Measurements from ENCODE around the gene DLG2.

Gene DLG2

DNA sequence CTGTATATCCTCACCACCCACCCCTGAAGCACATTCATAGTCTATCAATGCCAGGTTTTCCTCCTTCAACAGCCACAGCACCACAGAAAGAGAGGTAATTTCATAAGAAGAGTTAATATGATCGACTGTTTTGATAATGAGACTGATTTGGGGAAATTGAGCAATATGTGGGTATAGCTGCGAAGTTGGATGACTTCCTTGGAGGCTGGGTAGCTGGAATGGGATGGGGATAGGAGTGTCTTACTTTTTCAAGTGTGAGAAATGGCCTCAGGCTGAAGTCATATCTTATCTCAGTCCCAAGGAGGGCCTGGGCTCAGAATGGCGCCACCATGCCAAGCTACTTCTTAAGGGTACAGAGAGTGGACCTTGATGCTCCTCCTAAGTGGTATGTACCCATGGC, 2153.4 kb downstream of the DLG2 start:
- no peak overlapping the region for H3K4me3 ChIP-seq (ENCODE audit: low read depth in 1 of 2, low read length in 1 of 2)
- H3K27ac ChIP-seq: no peak overlapping the region
- H3K9me3 ChIP-seq: no peaks in the 10 kb centered on the region
- no peaks in the 10 kb centered on the region for H3K4me1 ChIP-seq (ENCODE audit: control insufficient read depth in 1 of 2, insufficient read depth in 1 of 2, low read depth in 1 of 2, low read length in 1 of 2)
- H3K27me3 ChIP-seq: no peaks in the 10 kb centered on the region
- H3K36me3 ChIP-seq: no peaks in the 10 kb centered on the region
- TF ChIP-seq, protein P1, sequence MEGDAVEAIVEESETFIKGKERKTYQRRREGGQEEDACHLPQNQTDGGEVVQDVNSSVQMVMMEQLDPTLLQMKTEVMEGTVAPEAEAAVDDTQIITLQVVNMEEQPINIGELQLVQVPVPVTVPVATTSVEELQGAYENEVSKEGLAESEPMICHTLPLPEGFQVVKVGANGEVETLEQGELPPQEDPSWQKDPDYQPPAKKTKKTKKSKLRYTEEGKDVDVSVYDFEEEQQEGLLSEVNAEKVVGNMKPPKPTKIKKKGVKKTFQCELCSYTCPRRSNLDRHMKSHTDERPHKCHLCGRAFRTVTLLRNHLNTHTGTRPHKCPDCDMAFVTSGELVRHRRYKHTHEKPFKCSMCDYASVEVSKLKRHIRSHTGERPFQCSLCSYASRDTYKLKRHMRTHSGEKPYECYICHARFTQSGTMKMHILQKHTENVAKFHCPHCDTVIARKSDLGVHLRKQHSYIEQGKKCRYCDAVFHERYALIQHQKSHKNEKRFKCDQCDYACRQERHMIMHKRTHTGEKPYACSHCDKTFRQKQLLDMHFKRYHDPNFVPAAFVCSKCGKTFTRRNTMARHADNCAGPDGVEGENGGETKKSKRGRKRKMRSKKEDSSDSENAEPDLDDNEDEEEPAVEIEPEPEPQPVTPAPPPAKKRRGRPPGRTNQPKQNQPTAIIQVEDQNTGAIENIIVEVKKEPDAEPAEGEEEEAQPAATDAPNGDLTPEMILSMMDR (IDR thresholded peaks at IDR 0.05): no peak

DNA sequence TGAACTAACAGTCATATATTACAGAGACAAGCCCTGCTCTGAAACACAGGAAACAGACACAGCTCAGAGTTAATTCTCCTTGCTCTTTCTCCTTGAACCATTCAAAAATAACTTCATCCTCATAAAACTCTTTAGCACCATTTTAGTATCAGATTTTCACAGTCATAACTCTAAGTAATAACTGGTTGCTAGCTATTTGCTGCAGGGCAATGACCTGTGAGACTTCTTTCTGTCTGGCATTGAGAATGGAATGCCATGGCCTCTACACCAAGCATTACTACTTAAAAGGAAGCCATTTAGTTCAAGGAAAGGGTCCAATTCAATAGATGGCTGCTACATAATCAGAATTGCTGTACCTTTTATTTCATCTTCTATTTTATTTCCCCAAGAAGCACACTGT, 2154.3 kb downstream of the DLG2 start:
- Histone ChIP-seq H3K4me1 (ENCODE audit: control insufficient read depth in 1 of 2, insufficient read depth in 1 of 2, low read depth in 1 of 2, low read length in 1 of 2) (no peaks in the 10 kb centered on the region), H3K27me3 (no peaks in the 10 kb centered on the region), H3K36me3 (no peaks in the 10 kb centered on the region), H3K27ac (no peak overlapping the region), H3K9me3 (no peaks in the 10 kb centered on the region), H3K4me3 (ENCODE audit: low read depth in 1 of 2, low read length in 1 of 2) (no peak overlapping the region)
- TF ChIP-seq, protein P1 (IDR thresholded peaks at IDR 0.05): no peak

DNA sequence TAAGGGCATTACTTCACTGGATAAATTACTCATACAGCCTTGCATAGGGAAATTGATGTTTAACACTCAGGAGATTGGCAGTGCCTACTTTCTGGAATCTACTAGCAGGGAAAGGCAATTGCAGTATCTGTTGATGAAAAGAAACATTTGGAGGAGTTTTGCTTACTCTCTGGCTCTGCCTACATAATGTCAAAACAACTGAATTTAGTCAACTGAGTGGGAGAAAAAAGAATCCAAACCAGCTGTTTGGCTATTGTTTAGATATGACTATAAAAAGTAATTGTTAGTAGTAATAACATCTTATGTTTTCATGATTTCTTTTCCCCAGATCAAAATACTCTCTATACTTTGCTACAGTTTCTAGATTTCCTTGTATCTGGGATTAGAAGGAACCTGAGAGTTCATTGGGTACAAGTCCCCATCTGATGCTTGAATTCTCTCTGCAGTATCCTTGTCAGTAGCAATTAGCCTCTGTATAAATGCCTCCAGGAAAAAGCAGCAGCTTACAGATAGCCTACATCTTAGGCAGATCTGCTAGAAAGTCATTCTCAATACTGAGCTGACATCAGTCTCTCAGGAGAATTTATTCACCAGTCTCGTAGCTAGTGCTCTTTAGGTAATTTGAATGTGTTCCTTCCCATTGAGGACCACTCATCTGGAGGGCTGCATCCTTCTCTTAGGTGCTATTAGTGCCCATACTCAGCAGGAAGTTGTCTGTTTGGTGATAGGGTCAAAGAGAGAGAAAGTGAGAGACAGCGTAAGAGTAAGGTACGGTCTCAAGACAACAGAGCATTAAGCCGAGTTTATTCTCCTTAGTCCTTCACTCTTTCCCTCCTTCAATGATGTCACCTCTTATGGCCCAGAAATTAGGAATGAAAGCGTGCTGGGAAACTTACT, 2155.1 kb downstream of the DLG2 start:
- no peaks in the 10 kb centered on the region for H3K27me3 ChIP-seq
- no peak overlapping the region for H3K4me3 ChIP-seq (ENCODE audit: low read depth in 1 of 2, low read length in 1 of 2)
- H3K9me3 ChIP-seq: no peaks in the 10 kb centered on the region
- no peak overlapping the region for H3K27ac ChIP-seq
- no peaks in the 10 kb centered on the region for H3K4me1 ChIP-seq (ENCODE audit: control insufficient read depth in 1 of 2, insufficient read depth in 1 of 2, low read depth in 1 of 2, low read length in 1 of 2)
- no peaks in the 10 kb centered on the region for H3K36me3 ChIP-seq
- TF ChIP-seq, protein P1 (IDR thresholded peaks at IDR 0.05): no peak

DNA sequence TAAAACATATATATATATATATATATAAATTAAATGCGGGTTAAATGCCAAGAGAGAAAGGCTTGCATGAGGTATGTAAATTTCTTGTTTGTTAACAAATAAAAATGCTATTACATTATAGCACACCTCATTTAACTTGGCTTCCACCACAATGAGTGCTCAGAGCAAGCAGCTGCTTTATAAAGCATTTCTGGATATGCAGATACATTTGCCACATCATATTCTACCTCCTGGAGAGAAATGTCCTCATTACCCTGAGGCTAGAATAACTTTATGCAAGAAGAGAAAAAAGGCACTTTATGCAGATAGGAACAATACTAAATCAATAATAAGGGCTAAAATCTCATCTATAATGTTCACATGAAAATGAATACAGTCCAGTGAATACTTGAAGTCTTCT, 2159.3 kb downstream of the DLG2 start:
- TF ChIP-seq, protein P1 (IDR thresholded peaks at IDR 0.05): no peak
- no peaks in the 10 kb centered on the region for H3K36me3 ChIP-seq
- no peaks in the 10 kb centered on the region for H3K4me1 ChIP-seq (ENCODE audit: control insufficient read depth in 1 of 2, insufficient read depth in 1 of 2, low read depth in 1 of 2, low read length in 1 of 2)
- H3K27me3 ChIP-seq: no peaks in the 10 kb centered on the region
- no peaks in the 10 kb centered on the region for H3K9me3 ChIP-seq
- H3K4me3 ChIP-seq (ENCODE audit: low read depth in 1 of 2, low read length in 1 of 2): no peak overlapping the region
- no peak overlapping the region for H3K27ac ChIP-seq

DNA sequence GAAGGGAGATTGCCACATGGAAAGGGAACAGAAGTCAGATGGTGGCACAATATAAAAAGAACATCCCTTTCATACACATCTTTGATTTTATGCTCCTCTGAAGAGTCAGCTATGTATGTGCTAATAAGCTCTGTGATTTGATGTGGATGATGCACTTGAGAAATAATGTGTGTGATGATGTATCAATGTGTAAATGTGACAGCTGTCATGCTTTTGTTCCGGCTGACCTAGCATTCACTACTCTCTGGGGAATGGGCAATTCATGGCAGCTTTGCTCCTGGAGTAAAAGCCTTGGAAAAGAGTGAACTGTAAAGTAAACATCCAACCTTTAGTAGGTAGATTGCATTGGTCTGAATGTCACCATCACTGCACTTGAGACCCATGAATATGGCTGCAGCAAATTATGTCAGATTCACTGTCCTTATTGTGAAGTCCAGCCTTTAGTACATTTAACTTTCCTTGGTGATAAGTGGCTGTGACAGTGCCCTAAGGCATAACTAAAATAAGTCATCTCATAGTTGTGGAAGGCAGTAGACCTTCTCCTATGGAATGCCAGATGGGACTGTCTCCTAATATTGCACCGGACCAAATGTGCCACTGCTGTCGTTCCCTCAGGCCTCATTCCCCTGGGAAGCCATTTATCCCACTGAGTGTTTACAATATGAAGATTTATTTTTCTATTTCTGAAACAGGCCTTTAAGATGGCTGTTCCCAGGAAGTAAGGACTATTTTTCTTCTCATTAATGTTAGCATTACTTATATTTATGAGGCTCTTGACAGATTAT, 2162.8 kb downstream of the DLG2 start:
- no peaks in the 10 kb centered on the region for H3K27me3 ChIP-seq
- H3K36me3 ChIP-seq: no peaks in the 10 kb centered on the region
- TF ChIP-seq, protein P1 (IDR thresholded peaks at IDR 0.05): no peak
- no peaks in the 10 kb centered on the region for H3K9me3 ChIP-seq
- no peak overlapping the region for H3K4me3 ChIP-seq (ENCODE audit: low read depth in 1 of 2, low read length in 1 of 2)
- no peaks in the 10 kb centered on the region for H3K4me1 ChIP-seq (ENCODE audit: control insufficient read depth in 1 of 2, insufficient read depth in 1 of 2, low read depth in 1 of 2, low read length in 1 of 2)
- H3K27ac ChIP-seq: no peak overlapping the region

Data from neutrophil (primary cell).